GM18505 (cell line): Measurements from ENCODE around the gene ASL.
"Not testable (repeated sequence)": the region's sequence is repeated elsewhere in the genome, so short reads cannot be mapped to it uniquely, and the experiment has no call there.

Experiments used
- ATAC-seq: cut with Tn5 transposase; IDR thresholded peaks from one replicate; pipeline ENCODE4 v1.9.1; 2021; ENCODE audit not compliant: unreplicated experiment
- POLR2A ChIP-seq: IDR thresholded peaks from 4 replicates; pipeline ENCODE4 v1.6.1; 2011; ENCODE audit warnings: borderline replicate concordance; ENCODE audit not compliant: insufficient read depth, insufficient read length; ENCODE audit errors: extremely low read depth

Gene ASL

GRCh38 chr7:66118603-66119002 lies 43.0 kb downstream of the ASL start:
- no peak for TF ChIP-seq POLR2A
- no peak for ATAC-seq

- no peak for TF ChIP-seq POLR2A
- no peak for ATAC-seq
Measured at GRCh38 chr7:66119245-66119850, 43.7 kb downstream of the ASL start.

GRCh38 chr7:66123175-66123528 lies 47.5 kb downstream of the ASL start:
- no peak for TF ChIP-seq POLR2A
- ATAC-seq: no peak

GRCh38 chr7:66124569-66124861 lies 48.9 kb downstream of the ASL start:
- not testable (repeated sequence) for ATAC-seq

- no peak for TF ChIP-seq POLR2A
- no peak for ATAC-seq
Measured at GRCh38 chr7:66125052-66125694, 49.6 kb downstream of the ASL start.

- ATAC-seq: not testable (repeated sequence)
Measured at GRCh38 chr7:66125781-66126352, 50.2 kb downstream of the ASL start.

- not testable (repeated sequence) for ATAC-seq
Measured at GRCh38 chr7:66127172-66127571, 51.6 kb downstream of the ASL start.

- TF ChIP-seq POLR2A: no peak
- ATAC-seq: no peak
Measured at GRCh38 chr7:66138994-66139752, 63.6 kb downstream of the ASL start.

- no peak for ATAC-seq
- TF ChIP-seq POLR2A: no peak
Measured at GRCh38 chr7:66140924-66141323, 65.3 kb downstream of the ASL start.

- no peak for ATAC-seq
- no peak for TF ChIP-seq POLR2A
Measured at GRCh38 chr7:66142334-66142733, 66.7 kb downstream of the ASL start.

- no peak for ATAC-seq
- TF ChIP-seq POLR2A: no peak
Measured at GRCh38 chr7:66142996-66143395, 67.4 kb downstream of the ASL start.
